GM12873 (cell line): ENCODE data around the gene POU2F2.

Experiments
- TF ChIP-seq, protein P1 (sequence below): IDR thresholded peaks from 2 replicates; pipeline ENCODE4 v1.5.1; 2012; ENCODE audit warnings: low read depth, mild to moderate bottlenecking, moderate library complexity, low read length, control low read depth; ENCODE audit not compliant: insufficient read depth; ENCODE audit errors: missing control alignments

Gene POU2F2

DNA sequence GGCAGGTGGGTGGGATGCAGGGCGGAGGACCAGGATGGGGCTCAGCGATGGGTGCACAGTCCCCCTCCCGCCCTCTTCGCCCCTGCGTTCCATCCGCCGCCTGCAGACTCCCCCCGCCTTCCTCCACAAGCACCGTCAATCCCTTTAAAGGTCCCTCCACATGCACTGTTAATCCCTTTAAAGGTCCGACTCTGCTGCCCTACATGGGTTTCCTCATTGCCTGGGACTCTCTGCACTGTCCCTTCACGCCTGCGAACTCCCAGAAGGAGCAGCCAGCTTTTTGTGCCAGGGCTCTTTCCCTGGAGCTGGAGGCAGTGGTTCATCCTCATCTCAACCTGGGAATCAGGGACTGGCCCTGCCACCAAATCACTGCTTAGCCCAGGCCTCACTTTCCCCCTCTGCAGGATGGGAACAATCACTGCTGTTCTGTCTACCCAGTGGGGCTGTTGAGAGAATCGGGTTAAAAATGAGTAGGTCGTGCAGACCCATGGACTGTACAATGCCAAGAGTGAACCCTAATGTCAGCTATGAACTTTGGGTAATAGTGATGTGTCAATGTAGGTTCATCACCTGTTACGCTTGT, 35.9 kb downstream of the POU2F2 start:
- TF ChIP-seq, protein P1, sequence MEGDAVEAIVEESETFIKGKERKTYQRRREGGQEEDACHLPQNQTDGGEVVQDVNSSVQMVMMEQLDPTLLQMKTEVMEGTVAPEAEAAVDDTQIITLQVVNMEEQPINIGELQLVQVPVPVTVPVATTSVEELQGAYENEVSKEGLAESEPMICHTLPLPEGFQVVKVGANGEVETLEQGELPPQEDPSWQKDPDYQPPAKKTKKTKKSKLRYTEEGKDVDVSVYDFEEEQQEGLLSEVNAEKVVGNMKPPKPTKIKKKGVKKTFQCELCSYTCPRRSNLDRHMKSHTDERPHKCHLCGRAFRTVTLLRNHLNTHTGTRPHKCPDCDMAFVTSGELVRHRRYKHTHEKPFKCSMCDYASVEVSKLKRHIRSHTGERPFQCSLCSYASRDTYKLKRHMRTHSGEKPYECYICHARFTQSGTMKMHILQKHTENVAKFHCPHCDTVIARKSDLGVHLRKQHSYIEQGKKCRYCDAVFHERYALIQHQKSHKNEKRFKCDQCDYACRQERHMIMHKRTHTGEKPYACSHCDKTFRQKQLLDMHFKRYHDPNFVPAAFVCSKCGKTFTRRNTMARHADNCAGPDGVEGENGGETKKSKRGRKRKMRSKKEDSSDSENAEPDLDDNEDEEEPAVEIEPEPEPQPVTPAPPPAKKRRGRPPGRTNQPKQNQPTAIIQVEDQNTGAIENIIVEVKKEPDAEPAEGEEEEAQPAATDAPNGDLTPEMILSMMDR: no peak

DNA sequence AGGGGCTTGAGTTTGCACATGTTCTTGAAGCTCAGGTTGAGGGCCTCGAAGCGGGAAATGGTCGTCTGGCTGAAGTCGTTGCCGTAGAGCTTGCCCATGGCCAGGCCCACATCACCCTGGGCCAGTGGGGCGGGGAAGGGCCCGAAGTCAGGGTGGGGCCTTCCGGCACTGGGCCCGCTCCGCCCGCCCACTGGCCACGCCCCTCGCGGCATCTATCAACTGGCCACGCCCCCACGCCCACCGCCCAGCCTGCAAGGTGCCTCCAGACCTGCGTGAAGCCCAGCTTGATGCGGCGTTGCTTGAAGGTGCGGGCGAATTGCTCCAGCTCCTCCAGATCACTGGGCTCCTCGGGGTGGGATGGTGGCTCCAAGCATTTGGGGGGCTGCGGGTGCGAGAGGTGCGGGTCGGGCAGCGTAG, 36.4 kb downstream of the POU2F2 start:
- TF ChIP-seq, protein P1: no peak

DNA sequence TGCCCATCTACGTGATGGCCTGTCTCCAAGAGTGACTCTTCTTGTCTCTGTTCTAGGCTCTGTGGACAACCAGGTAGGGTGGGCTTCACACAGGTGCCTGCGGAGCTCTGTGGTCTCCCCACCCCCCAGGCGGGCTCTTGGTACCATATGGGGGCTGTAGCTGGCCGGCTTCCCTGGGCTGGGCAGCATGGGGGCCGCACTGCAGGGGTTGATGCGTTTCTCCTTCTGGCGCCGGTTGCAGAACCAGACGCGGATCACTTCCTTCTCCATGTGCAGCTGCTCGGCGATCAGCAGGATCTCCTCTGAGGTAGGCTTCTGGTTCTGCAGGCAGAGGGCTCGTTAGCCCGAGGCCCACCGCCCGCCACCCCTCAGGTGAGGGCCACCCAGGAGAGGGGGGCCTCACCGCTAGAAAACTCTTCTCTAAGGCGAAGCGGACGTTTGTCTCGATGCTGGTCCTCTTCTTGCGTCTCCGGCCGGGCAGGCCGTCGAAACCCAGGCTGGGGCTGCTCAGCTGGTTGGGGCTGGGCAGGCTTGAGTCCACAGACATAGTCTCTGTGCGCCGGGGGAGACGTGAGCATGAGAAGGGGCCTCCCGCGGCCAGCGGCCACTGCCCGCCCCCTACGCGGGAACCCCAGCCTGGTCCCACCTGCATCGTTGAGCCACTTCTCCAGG, 37.0 kb downstream of the POU2F2 start:
- TF ChIP-seq, protein P1: no peak

DNA sequence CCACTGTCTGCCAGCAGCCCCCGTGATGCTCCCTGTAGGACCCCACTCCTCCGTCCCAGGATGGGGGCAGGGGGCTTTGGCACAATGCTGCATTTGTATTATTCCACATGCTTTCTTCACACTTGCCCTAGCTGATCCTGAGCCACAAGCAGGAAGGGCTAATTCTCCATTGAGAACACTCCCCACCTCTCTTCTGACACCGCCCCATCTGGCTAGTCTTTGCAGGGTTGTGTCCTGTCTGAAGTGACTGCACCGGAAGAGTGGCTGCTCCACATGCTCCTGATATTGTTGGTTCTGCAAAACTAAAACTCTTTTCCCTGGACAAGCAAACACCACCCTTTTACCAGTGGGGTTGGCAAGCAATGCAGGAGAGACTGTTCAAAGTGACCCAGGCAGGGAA, 38.3 kb downstream of the POU2F2 start:
- TF ChIP-seq, protein P1: no peak

DNA sequence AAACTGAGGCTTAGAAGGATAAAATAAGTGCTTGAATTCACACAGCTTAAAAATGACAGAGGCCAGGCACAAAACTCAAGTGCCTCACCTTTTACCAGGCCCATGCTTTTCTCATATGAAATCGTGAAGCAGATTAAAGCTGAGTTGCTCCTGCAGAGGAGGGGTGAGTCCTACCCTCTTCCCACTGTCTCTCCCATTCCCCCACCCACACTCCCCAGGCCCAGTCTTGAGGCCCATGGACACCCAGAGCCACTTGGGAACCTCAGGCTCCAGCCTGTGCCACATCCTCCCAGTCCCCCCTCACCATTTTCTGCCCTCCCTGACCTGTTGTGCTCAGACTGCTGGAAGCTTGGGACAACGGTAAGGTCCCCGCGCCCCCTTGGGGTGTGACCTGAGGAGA, 38.7 kb downstream of the POU2F2 start:
- TF ChIP-seq, protein P1: no peak

DNA sequence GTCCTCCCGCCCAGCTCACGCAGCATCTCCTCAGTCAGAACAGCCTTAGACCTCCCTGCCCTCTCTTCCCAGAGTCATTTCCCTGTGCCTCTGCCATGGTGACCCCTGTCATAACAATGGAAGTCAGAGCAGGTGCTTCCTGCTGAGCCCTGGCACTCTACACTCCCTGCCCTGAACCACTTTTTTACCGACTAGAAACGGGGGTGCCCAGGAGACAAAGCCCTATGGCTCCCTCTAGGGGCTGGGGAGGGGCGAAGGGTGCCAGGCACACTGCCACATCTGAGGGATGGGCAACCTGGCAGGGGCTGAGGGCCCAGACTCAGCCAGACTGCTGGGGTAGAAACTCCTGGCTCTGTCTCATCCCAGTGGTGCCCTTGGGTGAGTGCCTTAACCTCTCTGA, 39.9 kb downstream of the POU2F2 start:
- TF ChIP-seq, protein P1: peak; percentile 71

DNA sequence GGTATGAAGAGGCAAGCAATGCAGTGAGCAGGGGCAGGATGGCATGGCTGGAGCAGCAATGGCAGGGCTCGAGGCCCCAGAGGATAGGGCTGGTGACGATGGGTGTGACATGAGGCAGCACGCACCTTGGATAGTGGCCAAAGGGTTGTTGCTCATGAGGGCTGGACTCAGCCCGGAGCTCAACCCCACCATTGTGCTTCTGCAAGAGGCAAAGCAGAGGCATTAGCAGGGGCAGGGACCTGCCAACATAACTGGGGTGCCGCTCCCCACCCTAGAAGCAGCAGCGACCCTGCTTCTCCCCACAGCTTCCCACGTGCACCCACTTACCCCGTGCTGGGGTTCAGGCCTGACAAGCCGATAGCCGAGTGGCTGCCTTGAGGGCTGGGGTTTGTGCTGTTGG, 40.5 kb downstream of the POU2F2 start:
- TF ChIP-seq, protein P1: no peak
